Measurements from ENCODE around the gene FANCD2OS. TPM values are rescaled to one million over a fixed set of nuclear protein-coding genes. Genes with fewer than 3 reads are reported as not detected.
"Not testable (repeated sequence)": the region's sequence is repeated elsewhere in the genome, so short reads cannot be mapped to it uniquely, and the experiment has no call there.

FANCD2OS gene
- total RNA-seq, 2 experiments from 2014 or later, result not detected

DNA sequence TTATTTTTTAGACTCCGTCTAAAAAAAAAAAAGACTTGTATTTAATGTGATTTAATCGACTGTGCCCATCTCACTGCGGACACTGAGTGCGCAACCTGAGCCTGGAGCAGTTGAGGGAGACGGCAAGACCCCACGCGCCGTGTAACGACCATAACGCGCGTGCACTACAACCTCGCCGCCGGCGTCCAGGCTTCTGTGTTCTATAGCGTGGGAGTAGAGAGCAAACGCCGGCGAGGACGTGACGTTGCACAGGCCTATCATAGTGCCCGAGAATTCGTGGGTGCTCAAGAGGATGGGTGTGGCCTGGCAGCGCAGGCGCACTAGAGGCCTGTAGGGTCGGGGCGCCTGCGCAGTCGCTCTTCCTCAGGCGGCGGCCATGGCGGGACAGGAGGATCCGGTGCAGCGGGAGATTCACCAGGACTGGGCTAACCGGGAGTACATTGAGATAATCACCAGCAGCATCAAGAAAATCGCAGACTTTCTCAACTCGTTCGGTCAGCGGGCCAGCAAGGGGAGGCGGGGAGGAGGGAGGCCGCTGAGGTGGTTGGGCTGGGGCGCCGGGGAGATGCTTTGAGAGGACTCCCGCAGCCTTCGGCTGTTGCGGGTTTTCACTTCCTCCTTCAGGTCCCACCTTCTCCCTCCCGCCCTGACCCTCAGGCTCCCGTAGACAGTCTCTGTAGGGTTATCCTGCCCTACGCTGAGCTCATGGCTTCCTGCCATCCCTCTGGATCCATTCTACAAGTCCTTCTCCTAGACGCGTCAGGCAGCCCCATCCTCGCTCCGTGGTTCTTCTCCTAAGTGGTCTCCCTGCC is 7.5 kb upstream of the FANCD2OS start, which contains the start of gene BRK1:
TSS of gene BRK1 (plus strand) at position 350 of the 812 bp plus-strand sequence. CDS start at position 377, 27 bp downstream.
- ChIA-PET POLR2A (interaction anchor here (0.6 to 1.7 kb wide), 13 partner anchors 8 to 295 kb away, joined by 3 to 6 read pairs (median 4); no protein-coding TSS in a partner anchor), CTCF (interaction anchor here (0.7 to 1.1 kb wide), 2 partner anchors 108 to 146 kb away, joined by 3 read pairs; no protein-coding TSS in a partner anchor)

DNA sequence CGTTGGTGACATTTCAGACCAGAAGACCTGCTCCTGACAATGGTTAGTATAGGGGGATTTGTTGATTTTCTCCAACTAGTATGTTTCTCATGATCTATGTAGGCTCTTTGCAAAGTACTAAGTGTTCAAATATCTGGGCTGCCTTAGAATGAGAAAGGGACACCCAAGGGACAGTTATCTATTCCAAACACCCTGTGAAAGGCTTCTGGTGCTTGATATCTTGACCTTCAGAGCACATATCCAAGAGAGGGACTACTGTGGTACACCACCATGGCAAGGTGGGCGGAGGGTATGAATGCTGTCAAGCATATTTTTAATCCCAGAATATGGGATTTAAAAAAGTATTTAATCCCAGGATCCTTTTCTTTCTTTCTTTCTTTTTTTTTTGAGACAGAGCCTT is 1.1 kb downstream of the FANCD2OS start:
- CTCF ChIA-PET, result no interaction called here
- POLR2A ChIA-PET, result no interaction called here

DNA sequence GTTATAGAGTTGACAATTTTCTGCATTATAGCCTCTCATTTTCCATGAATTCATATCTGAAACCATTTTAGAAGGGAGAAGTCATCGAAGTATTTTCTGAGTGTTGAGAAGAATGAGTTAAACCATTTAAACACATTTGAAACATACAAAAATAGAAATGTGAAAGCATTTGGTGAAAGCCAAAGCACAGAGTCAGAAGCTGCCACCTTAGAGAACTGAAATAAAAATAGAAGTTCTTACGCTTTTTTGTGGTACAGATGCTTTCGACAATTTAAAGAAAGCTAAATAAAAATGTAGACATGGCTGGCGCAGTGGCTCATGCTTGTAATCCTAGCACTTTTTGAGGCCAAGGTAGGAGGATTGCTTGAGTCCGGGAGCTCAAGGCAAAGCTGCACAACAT is 9.0 kb downstream of the FANCD2OS start:
- ChIA-PET CTCF (interaction anchor here (0.6 kb wide), 1 partner anchor 11 kb away, joined by 3 read pairs; no protein-coding TSS in a partner anchor), POLR2A (no interaction called here)

DNA sequence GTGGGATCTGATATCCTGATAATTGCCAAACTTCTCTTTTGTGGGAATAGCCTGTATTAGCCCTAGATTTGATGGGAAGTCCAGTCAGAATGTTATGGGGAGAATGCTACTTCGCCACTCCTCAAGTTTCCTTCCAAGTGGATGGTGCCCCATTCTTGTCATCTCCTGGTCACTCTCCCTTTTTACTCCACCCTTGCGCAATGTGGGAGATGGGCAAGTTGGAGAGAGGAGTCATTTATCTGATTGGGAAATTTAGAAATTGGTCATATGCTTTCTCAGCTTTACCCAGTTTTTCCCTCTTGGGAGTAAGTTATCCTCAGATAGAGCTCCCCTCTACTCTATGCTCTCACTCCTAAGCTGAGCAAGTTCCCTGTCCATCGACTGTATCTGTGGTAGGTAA is 14.4 kb downstream of the FANCD2OS start:
- POLR2A ChIA-PET, result no interaction called here
- CTCF ChIA-PET, result no interaction called here

DNA sequence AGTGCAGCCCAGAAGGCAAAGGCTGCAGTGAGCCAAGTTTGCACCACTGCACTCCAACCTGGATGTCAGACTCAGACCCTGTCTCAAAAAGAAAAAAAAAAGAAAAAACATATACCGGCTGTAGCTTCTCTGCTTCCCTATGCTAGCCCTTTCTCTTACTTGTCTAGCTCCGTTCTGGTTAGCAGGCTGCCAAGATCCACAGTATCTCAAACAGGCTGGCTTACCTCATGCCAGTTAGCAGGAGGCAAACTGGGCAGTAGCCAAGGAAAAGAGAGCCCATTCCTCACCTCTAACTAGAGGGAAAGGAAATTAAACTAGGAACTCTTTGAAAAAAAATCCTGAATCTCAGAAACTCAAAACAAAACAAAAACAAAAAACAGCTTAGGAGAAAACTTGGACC is 16.7 kb downstream of the FANCD2OS start:
- POLR2A ChIA-PET, CTCF ChIA-PET: not testable (repeated sequence)

DNA sequence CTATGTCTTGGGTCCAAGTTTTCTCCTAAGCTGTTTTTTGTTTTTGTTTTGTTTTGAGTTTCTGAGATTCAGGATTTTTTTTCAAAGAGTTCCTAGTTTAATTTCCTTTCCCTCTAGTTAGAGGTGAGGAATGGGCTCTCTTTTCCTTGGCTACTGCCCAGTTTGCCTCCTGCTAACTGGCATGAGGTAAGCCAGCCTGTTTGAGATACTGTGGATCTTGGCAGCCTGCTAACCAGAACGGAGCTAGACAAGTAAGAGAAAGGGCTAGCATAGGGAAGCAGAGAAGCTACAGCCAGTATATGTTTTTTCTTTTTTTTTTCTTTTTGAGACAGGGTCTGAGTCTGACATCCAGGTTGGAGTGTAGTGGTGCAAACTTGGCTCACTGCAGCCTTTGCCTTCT is 17.3 kb downstream of the FANCD2OS start:
- CTCF ChIA-PET, POLR2A ChIA-PET: not testable (repeated sequence)

DNA sequence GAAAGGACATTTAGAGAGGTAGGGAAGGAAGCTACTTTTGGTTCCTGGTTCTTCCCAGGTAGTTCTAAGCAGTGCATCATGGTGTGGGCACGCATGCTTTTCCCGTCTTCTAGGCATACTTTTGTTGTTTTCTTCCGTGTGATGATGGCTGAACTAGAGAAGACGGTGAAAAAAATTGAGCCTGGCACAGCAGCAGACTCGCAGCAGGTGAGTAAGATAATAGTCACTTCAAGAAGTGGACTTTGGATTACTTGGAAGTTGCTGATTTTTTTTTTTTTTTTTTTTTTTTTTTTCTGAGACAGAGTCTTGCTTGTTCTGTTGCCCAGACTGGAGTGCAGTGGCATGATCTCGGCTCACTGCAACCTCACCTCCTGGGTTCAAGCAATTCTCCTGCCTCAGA is 17.9 kb downstream of the FANCD2OS start:
- ChIA-PET POLR2A (no interaction called here), CTCF (no interaction called here)

DNA sequence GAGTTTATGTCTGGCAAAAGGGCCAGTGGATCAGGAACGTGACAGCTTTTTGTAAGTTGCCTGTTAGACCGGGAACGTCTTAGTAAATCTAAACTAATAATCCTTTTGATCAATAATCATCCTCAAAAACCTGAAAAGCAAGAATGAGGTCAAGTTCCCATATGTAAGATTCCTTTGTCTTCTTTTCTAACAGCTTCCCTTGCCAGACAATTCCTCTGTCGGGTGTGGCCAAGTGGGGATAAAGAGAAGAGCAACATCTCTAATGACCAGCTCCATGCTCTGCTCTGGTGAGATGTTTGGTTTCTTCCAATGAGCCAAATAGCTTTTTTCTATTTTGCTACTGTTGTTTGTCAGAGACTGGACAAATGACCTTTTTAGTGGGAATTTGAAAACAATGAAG is 19.8 kb downstream of the FANCD2OS start:
- ChIA-PET CTCF (no interaction called here), POLR2A (no interaction called here)

DNA sequence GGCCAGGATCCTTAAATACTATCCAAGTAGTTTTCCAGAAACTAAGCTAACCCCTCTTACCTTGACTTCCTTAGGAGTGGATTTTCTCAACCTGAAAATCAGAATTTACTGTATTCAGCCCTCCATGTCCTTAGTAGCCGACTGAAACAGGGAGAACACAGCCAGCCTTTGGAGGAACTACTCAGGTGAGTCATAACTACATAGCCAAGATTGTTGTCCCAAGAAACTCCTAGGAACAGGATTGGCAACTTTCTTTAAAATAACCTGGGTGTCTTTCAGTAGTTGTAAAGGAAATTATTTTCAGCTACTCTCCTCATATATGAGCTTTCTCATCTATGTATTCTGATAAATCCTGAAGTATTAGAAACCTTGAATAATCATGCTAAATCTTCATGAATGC is 22.3 kb downstream of the FANCD2OS start:
- ChIA-PET CTCF (no interaction called here), POLR2A (no interaction called here)

DNA sequence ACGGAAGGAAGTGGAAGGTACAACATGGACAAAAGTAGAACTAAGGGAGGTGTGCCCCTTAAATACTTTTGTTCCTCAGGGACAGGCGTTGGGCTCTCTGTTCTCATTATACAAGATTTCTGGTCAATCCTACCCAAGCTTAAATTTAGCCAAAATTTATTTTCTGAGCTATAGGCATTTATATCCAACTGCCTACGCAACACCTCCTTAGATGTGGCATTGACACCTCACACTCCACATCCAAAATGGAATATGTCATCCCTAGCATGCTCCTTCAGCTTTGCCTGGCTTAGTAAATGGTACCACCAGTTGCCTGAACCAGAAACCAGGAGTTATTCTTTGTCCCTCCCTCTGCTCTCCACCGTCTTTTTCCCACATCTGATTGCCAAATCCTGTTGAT is 26.2 kb downstream of the FANCD2OS start:
- ChIA-PET POLR2A (no interaction called here), CTCF (no interaction called here)

DNA sequence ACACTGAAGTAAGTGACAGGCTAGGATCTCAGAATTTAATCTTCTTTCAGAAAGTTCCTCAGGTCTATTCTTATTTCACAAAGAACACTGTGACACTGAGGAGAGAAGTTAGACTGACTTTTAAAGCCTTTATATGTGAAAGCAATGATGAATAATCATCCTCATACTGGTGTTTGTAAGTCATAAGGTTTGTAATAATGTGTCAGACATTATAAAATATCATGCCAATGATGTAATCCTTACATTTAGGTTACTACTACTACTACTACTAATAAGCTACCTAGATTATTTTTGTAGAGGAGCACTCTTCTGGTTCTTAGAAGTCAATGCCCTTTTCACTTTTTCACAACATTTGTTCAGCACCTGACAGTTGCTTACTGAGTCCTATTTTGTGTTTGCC is 33.4 kb downstream of the FANCD2OS start:
- CTCF ChIA-PET, result no interaction called here
- POLR2A ChIA-PET, result no interaction called here

DNA sequence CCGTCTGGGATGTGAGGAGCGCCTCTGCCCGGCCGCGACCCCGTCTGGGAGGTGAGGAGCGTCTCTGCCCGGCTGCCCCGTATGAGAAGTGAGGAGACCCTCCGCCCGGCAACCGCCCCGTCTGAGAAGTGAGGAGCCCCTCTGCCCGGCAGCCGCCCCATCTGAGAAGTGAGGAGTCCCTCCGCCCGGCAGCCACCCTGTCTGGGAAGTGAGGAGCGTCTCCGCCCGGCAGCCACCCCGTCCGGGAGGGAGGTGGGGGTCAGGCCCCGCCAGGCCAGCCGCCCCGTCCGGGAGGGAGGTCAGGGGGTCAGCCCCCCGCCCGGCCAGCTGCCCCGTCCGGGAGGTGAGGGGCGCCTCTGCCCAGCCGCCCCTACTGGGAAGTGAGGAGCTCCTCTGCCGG is 38.0 kb downstream of the FANCD2OS start:
- POLR2A ChIA-PET, CTCF ChIA-PET: not testable (repeated sequence)

DNA sequence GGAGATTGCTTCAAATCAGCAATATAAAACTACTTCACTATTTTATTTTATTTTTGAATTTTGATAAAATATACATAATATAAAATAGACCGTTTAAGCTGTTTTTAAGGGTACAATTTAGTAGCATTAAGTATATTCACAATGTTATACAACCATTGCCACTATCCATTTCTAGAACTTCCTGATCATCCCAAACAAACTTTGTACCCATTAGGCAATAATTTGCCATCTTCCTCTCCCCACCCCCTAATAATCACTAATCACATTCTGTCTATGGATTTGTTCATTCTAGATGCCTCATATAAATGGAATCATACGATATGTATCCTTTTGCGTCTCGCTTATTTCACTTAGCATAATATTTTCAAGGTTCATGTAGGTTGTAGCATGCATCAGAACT is 53.0 kb downstream of the FANCD2OS start:
- ChIA-PET POLR2A (no interaction called here), CTCF (no interaction called here)

Other genes with a start within 250 kb of the FANCD2OS start
- gene CIDEC, start 228.0 kb downstream of the FANCD2OS start, total RNA-seq, result not detected
- gene JAGN1, start 217.6 kb downstream of the FANCD2OS start, total RNA-seq, result 10 to 100 TPM; 51.8 to 53.3 TPM
- gene IL17RE, start 205.4 kb downstream of the FANCD2OS start, total RNA-seq, result 1 to 10 TPM in 1 of 2 experiments, under 1 TPM in 1; 0.70 to 1.3 TPM
- under 1 TPM; 0.19 to 0.27 TPM for gene IL17RC, start 191.2 kb downstream of the FANCD2OS start, total RNA-seq
- 10 to 100 TPM; 11.7 to 14.1 TPM for gene CRELD1, start 174.4 kb downstream of the FANCD2OS start, total RNA-seq
- 1 to 10 TPM; 8.3 to 9.4 TPM for gene PRRT3, start 155.8 kb downstream of the FANCD2OS start, total RNA-seq
- 10 to 100 TPM; 50.4 to 55.5 TPM for gene EMC3, start 121.4 kb downstream of the FANCD2OS start, total RNA-seq
- 10 to 100 TPM; 67.2 to 71.4 TPM for gene FANCD2, start 81.8 kb downstream of the FANCD2OS start, total RNA-seq
- gene BRK1, start 7.4 kb upstream of the FANCD2OS start, total RNA-seq, result 100 to 1,000 TPM in 1 of 2 experiments, 10 to 100 TPM in 1; 99.7 to 101 TPM
- 10 to 100 TPM; 43.2 to 46.5 TPM for gene VHL, start 33.5 kb upstream of the FANCD2OS start, total RNA-seq
- gene IRAK2, start 56.7 kb upstream of the FANCD2OS start, total RNA-seq, result 1 to 10 TPM; 4.0 TPM
- 10 to 100 TPM; 58.4 to 61.2 TPM for gene TATDN2, start 140.2 kb upstream of the FANCD2OS start, total RNA-seq
- gene GHRL, start 184.7 kb upstream of the FANCD2OS start, total RNA-seq, result not detected
- 100 to 1,000 TPM; 113 to 114 TPM for gene SEC13, start 212.9 kb upstream of the FANCD2OS start, total RNA-seq

Measured in activated CD8-positive, alpha-beta memory T cell treated with anti-CD3 and anti-CD28 coated beads for 36 hours (primary cell).